Muscle layer of colon (tissue), 2 donors: Measurements from ENCODE around the gene DCAF15.

Experiments used
- H3K27ac ChIP-seq: one replicate; pipeline ENCODE4 v1.7.0; 2013; ENCODE audit warnings: low read depth, mild to moderate bottlenecking, low read length, moderate library complexity
- H3K27me3 ChIP-seq, 2 donors: one replicate each; pipeline ENCODE4 v1.7.0; 2013; ENCODE audit warnings: low read length in 2 of 2, mild to moderate bottlenecking in 2 of 2; ENCODE audit not compliant: insufficient read depth in 2 of 2, control insufficient read depth in 1 of 2
- H3K36me3 ChIP-seq: one replicate; pipeline ENCODE4 v1.7.0; 2013; ENCODE audit warnings: mild to moderate bottlenecking, low read length; ENCODE audit not compliant: insufficient read depth
- H3K4me1 ChIP-seq: one replicate; pipeline ENCODE4 v1.7.0; 2013; ENCODE audit warnings: mild to moderate bottlenecking, low read length; ENCODE audit not compliant: insufficient read depth
- H3K4me3 ChIP-seq, 2 donors: one replicate each; pipeline ENCODE4 v1.7.0; 2013; ENCODE audit warnings: low read length in 2 of 2, low read depth in 1 of 2, mild to moderate bottlenecking in 1 of 2, moderate library complexity in 1 of 2
- H3K9ac ChIP-seq: one replicate; pipeline ENCODE4 v1.7.0; 2013; ENCODE audit warnings: low read length
- H3K9me3 ChIP-seq: one replicate; pipeline ENCODE4 v1.7.0; 2013; ENCODE audit warnings: mild to moderate bottlenecking, low read length
- donor health status: abdominal sarcoma.
- donor health status: Adenocarcinoma of cecum.

The DCAF15 gene

GRCh38 chr19:13952154-13952930 is at the start of gene DCAF15:
Gene DCAF15, plus strand, starts transcription at chr19:13952509. Its CDS starts 4 bp downstream, at chr19:13952513.
- Histone ChIP-seq H3K27ac (peak within 1 kb of the TSS; percentile 78), H3K4me1 (peaks cover 13% of the 10 kb centered on the region), H3K36me3 (peaks cover 20% of the 10 kb centered on the region)

GRCh38 chr19:13902993-13903555 is 49.2 kb upstream of the DCAF15 start:
- H3K27me3 ChIP-seq: no peaks in the 10 kb centered on the region
- H3K9me3 ChIP-seq: no peaks in the 10 kb centered on the region
- H3K27ac ChIP-seq: no peak overlapping the region
- peaks cover 7% of the 10 kb centered on the region for H3K4me1 ChIP-seq
- no peaks in the 10 kb centered on the region for H3K36me3 ChIP-seq
- H3K4me3 ChIP-seq: no peak overlapping the region
- H3K9ac ChIP-seq: no peak overlapping the region

More at GRCh38 chr19:13952154-13952930, at the start of gene DCAF15:
- H3K27me3 ChIP-seq: no peaks in the 10 kb centered on the region
- H3K4me3 ChIP-seq: peak within 1 kb of the TSS; percentile 81 to 85
- no peaks in the 10 kb centered on the region for H3K9me3 ChIP-seq
- H3K9ac ChIP-seq: peak within 1 kb of the TSS; percentile 42

DNA sequence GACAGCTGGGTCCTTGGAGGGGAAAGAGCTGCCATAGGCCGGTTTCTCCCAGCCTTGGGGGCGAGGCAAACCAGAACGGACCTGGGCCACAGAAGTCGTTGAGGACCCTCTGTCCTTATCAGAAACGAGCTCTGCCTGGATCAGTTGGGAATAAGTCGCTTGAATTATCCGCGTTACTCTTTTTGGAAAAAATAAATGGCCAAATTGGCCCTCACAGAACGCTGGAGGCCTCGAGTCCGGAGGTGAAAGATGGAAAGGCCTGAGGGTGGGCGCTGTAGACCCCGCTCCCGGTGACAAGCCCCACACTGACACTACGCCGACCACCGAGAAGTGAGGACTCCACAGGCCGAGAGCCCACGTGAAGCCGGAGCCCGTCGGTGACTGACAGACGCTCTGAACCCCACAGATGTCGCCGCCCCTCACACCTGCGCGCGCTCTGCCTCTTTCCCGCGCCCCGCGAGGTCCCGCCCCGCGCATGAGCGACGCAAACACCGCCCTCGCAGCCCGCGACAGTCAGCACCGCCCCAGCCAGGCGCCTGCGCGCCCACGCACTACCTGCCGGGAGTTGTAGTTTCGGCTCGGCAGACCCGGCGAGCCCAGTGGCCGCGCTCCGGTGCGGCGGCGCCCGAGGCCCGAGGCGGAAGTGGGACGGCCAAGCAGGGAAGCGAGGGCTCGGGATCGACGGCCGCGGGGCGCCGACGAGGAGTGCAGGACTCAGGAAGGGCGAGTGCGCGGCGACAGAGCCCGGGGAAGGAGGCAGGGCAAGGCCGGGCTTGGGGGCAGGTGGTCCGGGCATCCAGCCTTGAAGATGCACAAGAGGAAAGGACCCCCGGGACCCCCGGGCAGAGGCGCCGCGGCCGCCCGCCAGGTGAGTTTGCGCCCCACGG is 46.4 kb upstream of the DCAF15 start, which contains the start of the genes BRME1 and CC2D1A:
Gene BRME1 (minus strand): TSS at position 484 of the 887 bp plus-strand sequence. CDS start 1,225 bp downstream, outside the sequence.
Gene CC2D1A (plus strand): TSS at position 568 of the 887 bp plus-strand sequence. CDS start 241 bp downstream, at position 809.
- H3K4me1 ChIP-seq: peaks cover 7% of the 10 kb centered on the region
- no peaks in the 10 kb centered on the region for H3K36me3 ChIP-seq
- H3K9ac ChIP-seq: peak within 1 kb of the TSS; percentile 41
- peak within 1 kb of the TSS; percentile 72 for H3K27ac ChIP-seq
- H3K9me3 ChIP-seq: no peaks in the 10 kb centered on the region
- no peaks in the 10 kb centered on the region for H3K27me3 ChIP-seq
- peak within 1 kb of the TSS; percentile 80 to 86 for H3K4me3 ChIP-seq

DNA sequence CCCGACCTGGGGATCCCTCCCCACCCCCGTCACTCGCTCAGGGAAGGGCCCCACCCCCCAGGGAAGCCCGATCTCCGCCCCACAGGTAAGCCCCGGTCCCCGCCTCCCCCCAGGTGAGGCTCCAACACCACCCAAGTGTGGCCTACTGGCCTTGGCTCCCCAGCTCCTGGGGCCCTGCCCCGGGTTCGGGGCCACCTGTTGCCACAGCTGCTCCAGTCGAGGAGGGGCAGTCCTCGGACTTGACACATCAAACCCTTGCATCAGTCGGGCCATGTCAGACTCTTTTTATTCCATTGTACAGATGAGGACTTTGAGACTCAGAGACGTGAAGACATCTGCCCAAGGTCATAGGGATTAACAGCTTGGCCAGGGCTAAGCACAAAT is 45.8 kb upstream of the DCAF15 start:
- Histone ChIP-seq H3K4me3 (peak overlapping the region; percentile 80 to 86), H3K9me3 (no peaks in the 10 kb centered on the region), H3K36me3 (no peaks in the 10 kb centered on the region), H3K27ac (peak overlapping the region; percentile 72), H3K4me1 (peaks cover 7% of the 10 kb centered on the region), H3K27me3 (no peaks in the 10 kb centered on the region), H3K9ac (peak overlapping the region; percentile 41)

GRCh38 chr19:13906910-13907309 is 45.4 kb upstream of the DCAF15 start:
- Histone ChIP-seq H3K27me3 (no peaks in the 10 kb centered on the region), H3K36me3 (no peaks in the 10 kb centered on the region), H3K9ac (peak overlapping the region; percentile 41), H3K27ac (peak overlapping the region; percentile 72), H3K4me3 (peak overlapping the region; percentile 80 to 86), H3K9me3 (no peaks in the 10 kb centered on the region), H3K4me1 (peaks cover 7% of the 10 kb centered on the region)

- H3K27ac ChIP-seq: no peak overlapping the region
- no peaks in the 10 kb centered on the region for H3K27me3 ChIP-seq
- peaks cover 7% of the 10 kb centered on the region for H3K4me1 ChIP-seq
- H3K36me3 ChIP-seq: peaks cover 9% of the 10 kb centered on the region
- H3K4me3 ChIP-seq: no peak overlapping the region
- no peaks in the 10 kb centered on the region for H3K9me3 ChIP-seq
- no peak overlapping the region for H3K9ac ChIP-seq
Measured at GRCh38 chr19:13908674-13909073, 43.6 kb upstream of the DCAF15 start.

GRCh38 chr19:13909430-13909829 is 42.9 kb upstream of the DCAF15 start:
- H3K9me3 ChIP-seq: no peaks in the 10 kb centered on the region
- H3K4me3 ChIP-seq: no peak overlapping the region
- no peak overlapping the region for H3K27ac ChIP-seq
- H3K4me1 ChIP-seq: peaks cover 7% of the 10 kb centered on the region
- H3K36me3 ChIP-seq: peaks cover 9% of the 10 kb centered on the region
- no peak overlapping the region for H3K9ac ChIP-seq
- H3K27me3 ChIP-seq: no peaks in the 10 kb centered on the region

DNA sequence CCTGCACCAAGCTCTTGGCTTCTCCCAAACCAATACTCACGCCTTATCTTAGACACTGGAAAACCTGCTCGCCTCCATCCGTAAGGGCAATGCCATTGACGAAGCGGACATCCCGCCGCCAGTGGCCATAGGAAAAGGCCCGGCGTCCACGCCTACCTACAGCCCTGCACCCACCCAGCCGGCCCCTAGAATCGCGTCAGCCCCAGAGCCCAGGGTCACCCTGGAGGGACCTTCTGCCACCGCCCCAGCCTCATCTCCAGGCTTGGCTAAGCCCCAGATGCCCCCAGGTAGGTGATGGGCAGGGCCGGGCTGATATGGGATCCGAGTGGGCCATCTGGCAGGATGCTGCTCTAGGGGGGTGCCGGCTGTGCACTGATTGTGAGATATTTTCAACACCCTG is 39.0 kb upstream of the DCAF15 start:
- Histone ChIP-seq H3K27me3 (no peaks in the 10 kb centered on the region), H3K4me3 (no peak overlapping the region), H3K9ac (no peak overlapping the region), H3K27ac (no peak overlapping the region), H3K36me3 (peaks cover 26% of the 10 kb centered on the region), H3K9me3 (no peaks in the 10 kb centered on the region), H3K4me1 (no peaks in the 10 kb centered on the region)

DNA sequence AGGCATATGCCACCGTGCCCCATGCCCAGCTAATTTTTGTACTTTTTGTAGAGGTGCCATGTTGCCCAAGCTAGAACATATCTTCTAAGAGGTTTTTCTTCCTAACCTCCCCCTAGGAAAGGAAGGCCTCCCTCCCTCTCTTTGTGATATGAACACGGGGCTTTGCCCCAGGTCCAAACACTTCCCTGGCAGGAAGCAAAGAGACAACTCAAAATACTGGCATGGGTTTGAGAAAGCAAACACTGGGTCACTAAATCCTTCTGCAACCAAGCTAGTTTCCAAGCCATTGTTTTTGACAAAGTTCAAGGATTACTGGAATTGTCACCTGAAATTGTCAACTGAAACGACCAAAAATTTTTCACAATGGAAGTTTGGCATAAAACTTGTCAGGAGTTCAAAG is 37.5 kb upstream of the DCAF15 start:
- no peaks in the 10 kb centered on the region for H3K27me3 ChIP-seq
- H3K27ac ChIP-seq: no peak overlapping the region
- H3K9me3 ChIP-seq: no peaks in the 10 kb centered on the region
- no peaks in the 10 kb centered on the region for H3K4me1 ChIP-seq
- no peak overlapping the region for H3K9ac ChIP-seq
- H3K4me3 ChIP-seq: no peak overlapping the region
- peaks cover 28% of the 10 kb centered on the region for H3K36me3 ChIP-seq

GRCh38 chr19:13917888-13918406 is 34.4 kb upstream of the DCAF15 start:
- Histone ChIP-seq H3K36me3 (peaks cover 44% of the 10 kb centered on the region), H3K4me3 (no peak overlapping the region), H3K27ac (no peak overlapping the region), H3K9me3 (no peaks in the 10 kb centered on the region), H3K4me1 (no peaks in the 10 kb centered on the region), H3K9ac (no peak overlapping the region), H3K27me3 (no peaks in the 10 kb centered on the region)
